Measurements from ENCODE around the gene SAT1.
"Not testable (repeated sequence)": the region's sequence is repeated elsewhere in the genome, so short reads cannot be mapped to it uniquely, and the experiment has no call there.

The SAT1 gene

DNA sequence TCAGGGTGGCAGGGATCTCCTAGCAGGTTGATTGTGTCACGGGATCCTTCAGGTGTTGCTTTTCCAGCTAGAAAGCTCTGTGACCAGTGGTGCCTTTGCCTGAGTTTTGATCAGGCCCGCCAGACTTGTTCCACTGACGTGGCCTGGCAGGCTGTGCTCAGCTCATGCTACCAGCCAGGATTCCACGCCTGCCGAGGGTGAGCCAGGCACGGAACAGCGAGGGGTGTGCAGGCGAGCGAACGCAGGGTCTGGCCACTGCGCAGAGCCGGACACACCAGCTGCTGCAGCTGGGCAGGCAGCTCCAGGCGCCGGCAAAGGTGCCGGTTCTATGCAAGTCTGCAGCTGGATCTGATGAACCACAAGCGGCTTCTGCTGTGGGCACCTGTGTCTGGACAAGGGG, 17.1 kb upstream of the SAT1 start:
- H3K4me3 ChIP-seq (ENCODE audit: low read length), result no peak overlapping the region
- no peak overlapping the region for H3K4me2 ChIP-seq (ENCODE audit: low read depth, low read length)
- H3K79me2 ChIP-seq (ENCODE audit: low read length), result no peaks in the 10 kb centered on the region
- H4K20me1 ChIP-seq (ENCODE audit: insufficient read depth, low read length), result no peaks in the 10 kb centered on the region
- H3K9me2 ChIP-seq (replicated peaks; ENCODE audit: insufficient read depth, low read length), result no peaks in the 10 kb centered on the region
- H3F3A ChIP-seq (ENCODE audit: insufficient read depth, low read length), result no peaks in the 10 kb centered on the region
- H3K27me3 ChIP-seq (replicated peaks; ENCODE audit: insufficient read depth, low read length), result no peaks in the 10 kb centered on the region
- no peak overlapping the region for H3K9ac ChIP-seq (ENCODE audit: low read length)
- H3K9me3 ChIP-seq (replicated peaks; ENCODE audit: insufficient read depth, low read length), result no peaks in the 10 kb centered on the region
- H3K4me1 ChIP-seq (ENCODE audit: low read length), result no peaks in the 10 kb centered on the region
- no peaks in the 10 kb centered on the region for H3K36me3 ChIP-seq (replicated peaks; ENCODE audit: insufficient read depth, low read length)
- no peak overlapping the region for H2AFZ ChIP-seq (ENCODE audit: low read length)
- TF ChIP-seq, protein P1, sequence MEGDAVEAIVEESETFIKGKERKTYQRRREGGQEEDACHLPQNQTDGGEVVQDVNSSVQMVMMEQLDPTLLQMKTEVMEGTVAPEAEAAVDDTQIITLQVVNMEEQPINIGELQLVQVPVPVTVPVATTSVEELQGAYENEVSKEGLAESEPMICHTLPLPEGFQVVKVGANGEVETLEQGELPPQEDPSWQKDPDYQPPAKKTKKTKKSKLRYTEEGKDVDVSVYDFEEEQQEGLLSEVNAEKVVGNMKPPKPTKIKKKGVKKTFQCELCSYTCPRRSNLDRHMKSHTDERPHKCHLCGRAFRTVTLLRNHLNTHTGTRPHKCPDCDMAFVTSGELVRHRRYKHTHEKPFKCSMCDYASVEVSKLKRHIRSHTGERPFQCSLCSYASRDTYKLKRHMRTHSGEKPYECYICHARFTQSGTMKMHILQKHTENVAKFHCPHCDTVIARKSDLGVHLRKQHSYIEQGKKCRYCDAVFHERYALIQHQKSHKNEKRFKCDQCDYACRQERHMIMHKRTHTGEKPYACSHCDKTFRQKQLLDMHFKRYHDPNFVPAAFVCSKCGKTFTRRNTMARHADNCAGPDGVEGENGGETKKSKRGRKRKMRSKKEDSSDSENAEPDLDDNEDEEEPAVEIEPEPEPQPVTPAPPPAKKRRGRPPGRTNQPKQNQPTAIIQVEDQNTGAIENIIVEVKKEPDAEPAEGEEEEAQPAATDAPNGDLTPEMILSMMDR (IDR thresholded peaks at IDR 0.05; ENCODE audit: low read length), result no peak
- TF ChIP-seq EZH2 (optimal IDR thresholded peaks at IDR 0.05; ENCODE audit: low read depth, low read length), result no peak
- TF ChIP-seq EZH2phosphoT487 (IDR thresholded peaks at IDR 0.05; ENCODE audit: low read length), result no peak
- H3K27ac ChIP-seq (ENCODE audit: low read length), result no peak overlapping the region
- no peak for DNase-seq

DNA sequence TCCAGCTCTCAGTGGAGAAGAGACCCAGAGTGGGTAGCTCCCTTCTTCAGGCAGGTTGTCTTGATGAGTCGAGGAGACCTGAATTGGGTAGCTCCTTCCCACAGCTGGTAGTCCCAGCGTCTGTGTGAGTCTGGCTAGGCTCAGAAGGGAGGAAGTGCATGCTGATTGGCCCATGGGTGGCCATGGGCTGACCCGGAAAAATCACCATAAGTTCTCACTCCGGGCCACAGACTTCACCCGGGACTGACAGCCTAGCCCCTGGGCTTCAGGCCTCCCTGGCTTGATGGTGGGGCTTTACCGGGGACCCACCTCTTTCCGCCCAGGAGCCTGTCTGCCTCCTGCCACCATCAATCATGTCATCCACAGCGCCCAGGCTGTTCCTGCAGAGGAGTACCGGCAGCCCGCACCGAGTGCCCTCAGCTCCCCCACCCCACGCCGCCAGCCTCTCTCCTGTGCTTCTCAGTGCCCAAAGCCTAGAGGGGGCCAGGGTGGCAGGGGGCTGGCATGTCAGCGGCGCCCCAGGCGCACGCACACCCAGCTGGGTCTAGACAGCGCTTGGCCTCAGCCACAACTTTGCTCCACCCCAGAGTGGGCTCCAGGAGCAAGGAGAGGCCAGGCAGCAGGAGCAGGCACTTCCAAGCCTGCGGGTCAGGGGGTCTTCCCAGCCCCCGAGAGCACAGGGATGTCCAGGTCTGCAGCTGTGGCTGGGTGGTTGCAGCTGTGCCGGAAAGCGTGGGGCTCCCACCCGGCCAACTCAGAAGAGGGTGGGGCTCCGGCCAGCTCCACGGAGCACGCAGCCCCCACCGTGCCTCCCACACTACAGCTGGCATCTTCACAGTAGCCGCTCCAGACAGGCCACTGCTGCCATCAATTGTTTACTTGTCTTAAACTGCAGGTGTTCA, 16.1 kb upstream of the SAT1 start:
- H3K9me2 ChIP-seq (replicated peaks; ENCODE audit: insufficient read depth, low read length), result no peaks in the 10 kb centered on the region
- H3K4me2 ChIP-seq (ENCODE audit: low read depth, low read length), result no peak overlapping the region
- no peak overlapping the region for H3K9ac ChIP-seq (ENCODE audit: low read length)
- H3K9me3 ChIP-seq (replicated peaks; ENCODE audit: insufficient read depth, low read length), result no peaks in the 10 kb centered on the region
- no peaks in the 10 kb centered on the region for H3K36me3 ChIP-seq (replicated peaks; ENCODE audit: insufficient read depth, low read length)
- no peaks in the 10 kb centered on the region for H3K4me1 ChIP-seq (ENCODE audit: low read length)
- no peak overlapping the region for H3K27ac ChIP-seq (ENCODE audit: low read length)
- no peaks in the 10 kb centered on the region for H4K20me1 ChIP-seq (ENCODE audit: insufficient read depth, low read length)
- H3K79me2 ChIP-seq (ENCODE audit: low read length), result no peaks in the 10 kb centered on the region
- H3K4me3 ChIP-seq (ENCODE audit: low read length), result no peak overlapping the region
- TF ChIP-seq, protein P1 (IDR thresholded peaks at IDR 0.05; ENCODE audit: low read length), result no peak
- no peak for TF ChIP-seq EZH2phosphoT487 (IDR thresholded peaks at IDR 0.05; ENCODE audit: low read length)
- TF ChIP-seq EZH2 (optimal IDR thresholded peaks at IDR 0.05; ENCODE audit: low read depth, low read length), result no peak
- no peak overlapping the region for H2AFZ ChIP-seq (ENCODE audit: low read length)
- H3K27me3 ChIP-seq (replicated peaks; ENCODE audit: insufficient read depth, low read length), result no peaks in the 10 kb centered on the region
- no peak for DNase-seq
- H3F3A ChIP-seq (ENCODE audit: insufficient read depth, low read length), result no peaks in the 10 kb centered on the region

DNA sequence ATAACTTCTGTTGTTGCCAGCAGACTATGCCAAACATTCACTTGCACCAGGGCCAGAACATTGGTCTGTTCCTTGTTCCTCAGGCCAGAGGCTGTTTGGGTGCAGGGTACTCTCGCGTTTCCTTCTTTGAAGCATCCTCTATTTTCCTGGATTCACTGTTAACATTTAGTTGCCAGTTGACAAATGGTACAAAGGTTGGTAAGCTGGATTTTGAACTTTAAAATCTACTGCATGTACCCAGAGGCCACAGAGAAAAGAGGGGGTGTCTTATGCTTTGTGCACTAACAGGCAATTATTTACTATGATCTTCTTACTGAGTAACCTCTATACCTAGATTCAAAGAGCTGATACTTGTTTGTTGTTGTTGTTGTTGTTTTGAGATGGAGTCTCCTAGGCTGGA, 12.8 kb upstream of the SAT1 start:
- Histone ChIP-seq H3K4me3 (ENCODE audit: low read length) (no peak overlapping the region), H3K27me3 (replicated peaks; ENCODE audit: insufficient read depth, low read length) (no peaks in the 10 kb centered on the region), H3K9me3 (replicated peaks; ENCODE audit: insufficient read depth, low read length) (no peaks in the 10 kb centered on the region), H4K20me1 (ENCODE audit: insufficient read depth, low read length) (no peaks in the 10 kb centered on the region), H3K79me2 (ENCODE audit: low read length) (no peaks in the 10 kb centered on the region), H3K4me2 (ENCODE audit: low read depth, low read length) (no peak overlapping the region), H3K9ac (ENCODE audit: low read length) (no peak overlapping the region), H3K27ac (ENCODE audit: low read length) (no peak overlapping the region), H3K4me1 (ENCODE audit: low read length) (peaks cover 3% of the 10 kb centered on the region; the same call in 1 of the 2 replicates), H2AFZ (ENCODE audit: low read length) (no peak overlapping the region), H3K9me2 (replicated peaks; ENCODE audit: insufficient read depth, low read length) (no peaks in the 10 kb centered on the region), H3F3A (ENCODE audit: insufficient read depth, low read length) (no peaks in the 10 kb centered on the region), H3K36me3 (replicated peaks; ENCODE audit: insufficient read depth, low read length) (no peaks in the 10 kb centered on the region)
- DNase-seq, result no peak
- no peak for TF ChIP-seq EZH2 (optimal IDR thresholded peaks at IDR 0.05; ENCODE audit: low read depth, low read length)
- TF ChIP-seq, protein P1 (IDR thresholded peaks at IDR 0.05; ENCODE audit: low read length), result no peak
- TF ChIP-seq EZH2phosphoT487 (IDR thresholded peaks at IDR 0.05; ENCODE audit: low read length), result no peak

DNA sequence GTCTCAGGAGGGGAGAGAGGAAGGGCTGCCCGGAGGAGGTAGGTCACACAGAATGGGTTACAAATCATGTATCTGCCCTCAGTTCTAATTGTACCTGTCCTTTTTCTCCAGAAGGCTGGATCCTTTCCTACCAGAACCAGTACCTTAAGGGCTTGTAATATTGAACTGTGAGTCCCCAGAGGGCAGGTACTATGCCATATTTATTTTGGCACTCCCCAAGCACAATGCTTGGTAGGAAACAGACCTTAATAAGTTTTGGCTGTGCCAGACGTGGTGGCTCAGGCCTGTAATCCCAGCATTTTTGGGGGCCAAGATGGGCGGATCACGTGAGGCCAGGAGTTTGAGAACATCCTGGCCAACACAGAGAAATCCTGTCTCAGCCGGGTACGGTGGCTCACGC, 11.9 kb upstream of the SAT1 start:
- H3K9me3 ChIP-seq (replicated peaks; ENCODE audit: insufficient read depth, low read length); H3K9me2 ChIP-seq (replicated peaks; ENCODE audit: insufficient read depth, low read length); H3F3A ChIP-seq (ENCODE audit: insufficient read depth, low read length); H2AFZ ChIP-seq (ENCODE audit: low read length); DNase-seq; H3K4me1 ChIP-seq (ENCODE audit: low read length); H3K4me3 ChIP-seq (ENCODE audit: low read length); H3K9ac ChIP-seq (ENCODE audit: low read length); H3K36me3 ChIP-seq (replicated peaks; ENCODE audit: insufficient read depth, low read length); H3K79me2 ChIP-seq (ENCODE audit: low read length); H3K4me2 ChIP-seq (ENCODE audit: low read depth, low read length); H3K27ac ChIP-seq (ENCODE audit: low read length); H3K27me3 ChIP-seq (replicated peaks; ENCODE audit: insufficient read depth, low read length); H4K20me1 ChIP-seq (ENCODE audit: insufficient read depth, low read length): not testable (repeated sequence)

Data from MM.1S (cell line).